KOPT-K1 (cell line): Measurements from ENCODE around the gene VCL.

ENCODE experiments used
- H3K27ac ChIP-seq: fragments of 200-600 bp; sonication (generic); 2 replicates; pipeline ENCODE4 v1.5.1; 2016; ENCODE audit warnings: antibody characterized with exemption, mild to moderate bottlenecking, low read depth, low read length; ENCODE audit not compliant: poor library complexity, severe bottlenecking
- H3K36me3 ChIP-seq: fragments of 200-600 bp; sonication (generic); 2 replicates; pipeline ENCODE4 v1.5.1; 2017; ENCODE audit warnings: antibody characterized with exemption, mild to moderate bottlenecking, low read length, moderate library complexity; ENCODE audit not compliant: insufficient read depth
- H3K9me3 ChIP-seq: fragments of 200-600 bp; sonication (generic); 2 replicates; pipeline ENCODE4 v1.5.1; 2017; ENCODE audit warnings: antibody characterized with exemption, low read length, mild to moderate bottlenecking; ENCODE audit not compliant: insufficient read depth, poor library complexity, severe bottlenecking

VCL gene

GRCh38 chr10:73967022-73967429 is 30.9 kb upstream of the VCL start:
- H3K27ac ChIP-seq: no peak overlapping the region

DNA sequence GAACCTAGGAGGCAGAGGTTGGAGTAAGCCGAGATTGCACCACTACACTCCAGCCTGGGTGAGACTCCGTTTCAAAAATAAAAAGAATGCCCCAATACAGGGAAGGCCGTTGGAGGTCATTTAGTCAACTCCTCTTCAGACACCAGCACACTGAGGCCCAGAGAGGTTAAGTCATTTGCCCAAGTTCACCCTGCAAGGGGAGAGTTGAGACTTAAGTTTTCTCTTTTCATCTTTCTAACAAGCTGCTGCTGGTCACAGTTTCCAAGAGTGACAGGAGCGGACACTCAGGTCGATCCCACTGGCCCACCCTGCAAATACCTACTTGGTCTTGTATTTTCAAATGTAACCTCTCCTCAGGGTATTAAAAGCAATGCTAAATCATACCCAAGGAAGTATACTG is 30.4 kb upstream of the VCL start:
- Histone ChIP-seq H3K27ac (no peak overlapping the region), H3K36me3 (no peaks in the 10 kb centered on the region), H3K9me3 (no peaks in the 10 kb centered on the region)

More at GRCh38 chr10:73967022-73967429, 30.9 kb upstream of the VCL start:
- H3K9me3 ChIP-seq: no peaks in the 10 kb centered on the region
- no peaks in the 10 kb centered on the region for H3K36me3 ChIP-seq

GRCh38 chr10:73968098-73968521 is 29.8 kb upstream of the VCL start:
- H3K9me3 ChIP-seq: no peaks in the 10 kb centered on the region
- no peaks in the 10 kb centered on the region for H3K36me3 ChIP-seq
- no peak overlapping the region for H3K27ac ChIP-seq

DNA sequence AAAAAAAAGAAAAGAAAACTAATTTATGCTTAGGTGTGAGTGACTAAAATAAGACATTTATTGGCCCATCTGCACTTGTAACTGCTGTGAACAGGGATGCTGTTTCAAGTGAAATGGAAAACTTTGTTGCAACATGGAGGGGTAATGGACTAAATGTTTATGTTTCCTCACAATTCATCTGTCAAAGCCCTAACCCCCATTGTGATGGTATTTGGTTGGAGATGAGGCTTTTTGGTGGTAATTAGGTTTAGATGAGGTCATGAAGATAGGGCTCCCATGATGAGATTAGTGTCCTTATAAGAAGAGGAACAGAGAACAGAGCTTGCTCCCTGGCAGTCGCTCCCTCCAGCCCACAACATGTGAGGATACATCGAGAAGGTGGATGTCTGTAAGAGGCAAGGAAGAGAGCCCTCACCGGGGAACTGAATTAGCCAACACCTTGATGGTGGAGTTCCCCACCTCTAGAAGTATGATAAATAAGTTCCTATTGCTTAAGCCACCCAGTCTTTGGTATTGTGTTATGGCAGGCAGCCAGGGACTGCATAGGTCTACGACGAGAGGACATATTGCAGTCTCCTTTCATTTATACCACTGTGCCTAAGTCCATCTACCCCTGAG is 28.6 kb upstream of the VCL start:
- H3K9me3 ChIP-seq: no peaks in the 10 kb centered on the region
- no peak overlapping the region for H3K27ac ChIP-seq
- no peaks in the 10 kb centered on the region for H3K36me3 ChIP-seq

GRCh38 chr10:73970845-73971244 is 27.1 kb upstream of the VCL start:
- Histone ChIP-seq H3K36me3 (no peaks in the 10 kb centered on the region), H3K27ac (no peak overlapping the region), H3K9me3 (no peaks in the 10 kb centered on the region)

- no peaks in the 10 kb centered on the region for H3K9me3 ChIP-seq
- H3K27ac ChIP-seq: no peak overlapping the region
- no peaks in the 10 kb centered on the region for H3K36me3 ChIP-seq
Observed at GRCh38 chr10:73971636-73972354, 26.1 kb upstream of the VCL start.

- H3K9me3 ChIP-seq: no peaks in the 10 kb centered on the region
- H3K27ac ChIP-seq: no peak overlapping the region
- H3K36me3 ChIP-seq: no peaks in the 10 kb centered on the region
Observed at GRCh38 chr10:73973427-73973826, 24.5 kb upstream of the VCL start.

- Histone ChIP-seq H3K27ac (no peak overlapping the region), H3K9me3 (no peaks in the 10 kb centered on the region), H3K36me3 (no peaks in the 10 kb centered on the region)
Observed at GRCh38 chr10:73974309-73974946, 23.5 kb upstream of the VCL start.

DNA sequence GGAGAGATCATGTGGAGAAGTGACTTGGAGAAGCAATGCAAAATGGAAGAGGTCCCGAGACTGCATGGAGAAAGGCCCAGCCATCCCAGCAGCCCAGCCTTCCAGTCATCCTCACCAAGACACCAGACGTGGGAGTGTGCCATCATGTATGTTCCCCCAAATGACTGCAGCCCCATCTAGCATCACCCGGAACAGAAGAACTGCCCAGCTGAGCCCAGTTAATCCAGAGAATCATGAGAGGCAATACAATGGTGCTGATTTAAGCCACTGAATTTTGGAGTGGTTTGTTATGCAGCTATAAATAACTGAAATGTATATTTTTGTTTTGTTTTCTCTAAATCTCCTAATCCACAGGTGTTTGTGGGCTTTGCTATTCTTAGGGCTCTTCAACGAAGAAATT is 22.5 kb upstream of the VCL start:
- H3K9me3 ChIP-seq: no peaks in the 10 kb centered on the region
- no peaks in the 10 kb centered on the region for H3K36me3 ChIP-seq
- H3K27ac ChIP-seq: no peak overlapping the region

GRCh38 chr10:73979141-73979808 is 18.6 kb upstream of the VCL start:
- no peak overlapping the region for H3K27ac ChIP-seq
- no peaks in the 10 kb centered on the region for H3K9me3 ChIP-seq
- H3K36me3 ChIP-seq: no peaks in the 10 kb centered on the region

GRCh38 chr10:73979809-73980433 is 18.0 kb upstream of the VCL start:
- Histone ChIP-seq H3K36me3 (no peaks in the 10 kb centered on the region), H3K27ac (no peak overlapping the region), H3K9me3 (no peaks in the 10 kb centered on the region)

DNA sequence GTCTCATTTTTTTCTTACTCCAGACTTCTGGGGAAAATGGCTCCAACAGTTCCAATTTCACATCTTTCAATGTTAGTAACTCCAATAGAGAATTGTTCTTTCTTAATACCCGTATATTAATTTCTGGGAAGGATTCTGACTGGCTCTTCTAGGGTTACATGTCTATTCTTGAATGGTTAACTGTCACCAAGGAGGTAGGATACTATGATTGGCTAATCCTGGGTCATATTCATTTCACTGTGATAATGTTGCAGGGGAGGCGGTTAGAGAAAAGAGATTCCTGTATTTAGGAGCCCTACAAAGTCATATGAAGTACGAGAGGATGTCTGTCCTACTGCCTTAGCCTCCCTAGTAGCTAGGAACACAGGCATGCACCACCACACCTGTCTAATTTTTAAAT is 16.1 kb upstream of the VCL start:
- Histone ChIP-seq H3K36me3 (no peaks in the 10 kb centered on the region), H3K27ac (no peak overlapping the region), H3K9me3 (no peaks in the 10 kb centered on the region)

- Histone ChIP-seq H3K27ac (no peak overlapping the region), H3K36me3 (no peaks in the 10 kb centered on the region), H3K9me3 (no peaks in the 10 kb centered on the region)
Observed at GRCh38 chr10:73983096-73984047, 14.5 kb upstream of the VCL start.

DNA sequence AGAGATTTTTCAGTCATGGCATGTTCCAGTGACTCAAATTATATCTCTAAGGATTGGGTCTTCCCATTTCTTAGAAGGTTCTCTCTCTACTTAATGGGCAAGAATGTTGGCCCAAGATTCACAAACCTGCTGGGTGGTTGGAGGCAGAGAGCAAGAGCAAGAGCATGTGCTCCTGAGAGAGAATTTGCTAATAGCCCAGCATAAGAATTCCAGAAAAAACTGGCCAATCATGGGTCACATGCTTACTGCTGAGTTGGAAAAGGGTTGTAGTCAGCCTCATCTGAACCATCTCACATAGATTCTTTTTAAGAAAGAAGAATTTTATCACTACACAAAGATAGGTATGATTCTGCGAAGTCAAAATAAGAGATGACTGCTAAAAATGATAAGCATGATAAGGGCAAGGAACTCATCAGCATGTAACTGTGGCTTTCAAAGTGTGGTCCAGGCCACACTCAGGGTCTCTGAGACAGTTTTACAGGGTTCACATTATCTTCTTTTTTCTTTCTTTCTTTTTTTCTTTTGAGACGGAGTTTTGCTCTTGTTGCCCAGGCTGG is 8.2 kb upstream of the VCL start:
- Histone ChIP-seq H3K27ac (no peak overlapping the region), H3K36me3 (no peaks in the 10 kb centered on the region), H3K9me3 (no peaks in the 10 kb centered on the region)
